PC-3 (cell line): Measurements from ENCODE around the gene VRK3. TPM values are rescaled to one million over a fixed set of nuclear protein-coding genes. Genes with fewer than 3 reads are reported as not detected.

ENCODE experiments used
- ATAC-seq: fragments of 200-7000 bp; cut with Tn5 transposase; 2 replicates; pipeline ENCODE4 v1.9.1; 2020; ENCODE audit warnings: mild to moderate bottlenecking, moderate library complexity
- BruUV-seq: library from RNA; stranded (reverse); fragments of 400-500 nt; replicated peaks from 2 replicates; lab custom pipeline; 2021; lab: Mats Ljungman, UMichigan
- CTCF ChIA-PET: fragments of 300-600 bp; sonication (Branson Sonifier 250); formaldehyde crosslinking; loops from one replicate; lab custom pipeline; 2022; ENCODE audit warnings: antibody characterized with exemption; lab: Charles Lee
- POLR2A ChIA-PET: fragments of 300-600 bp; sonication (Branson Sonifier 250); formaldehyde crosslinking; loops from one replicate; lab custom pipeline; 2022; ENCODE audit warnings: antibody characterized with exemption; ENCODE audit not compliant: unreplicated experiment; lab: Charles Lee
- DNase-seq: peaks from one replicate; pipeline ENCODE4 v3.0.0-alpha.2; 2015
- H2AFZ ChIP-seq: fragments of 300-600 bp; sonication (generic); 2 replicates; pipeline ENCODE4 v1.6.0; 2016; ENCODE audit warnings: antibody characterized with exemption, low read length
- H3F3A ChIP-seq: fragments of 300-600 bp; sonication (generic); one replicate; pipeline ENCODE4 v1.6.0; 2017; ENCODE audit warnings: antibody characterized with exemption, low read length, control low read depth, mild to moderate bottlenecking; ENCODE audit not compliant: unreplicated experiment
- H3K27ac ChIP-seq: fragments of 300-600 bp; sonication (generic); 2 replicates; pipeline ENCODE4 v1.5.1; 2016; ENCODE audit warnings: mild to moderate bottlenecking, low read length
- H3K27me3 ChIP-seq: fragments of 300-600 bp; sonication (generic); 2 replicates; pipeline ENCODE4 v1.6.1; 2016; ENCODE audit warnings: low read length, mixed read lengths
- H3K36me3 ChIP-seq: fragments of 300-600 bp; sonication (generic); 2 replicates; pipeline ENCODE4 v1.6.1; 2016; ENCODE audit warnings: low read depth, mixed run types, low read length, mixed read lengths
- H3K4me1 ChIP-seq: fragments of 300-600 bp; sonication (generic); 2 replicates; pipeline ENCODE4 v1.5.1; 2016; ENCODE audit warnings: low read length; ENCODE audit not compliant: insufficient read depth
- H3K4me2 ChIP-seq: fragments of 300-600 bp; sonication (generic); 2 replicates; pipeline ENCODE4 v1.6.0; 2016; ENCODE audit warnings: low read length
- H3K4me3 ChIP-seq: fragments of 300-600 bp; sonication (generic); 2 replicates; pipeline ENCODE4 v1.5.1; 2016; ENCODE audit warnings: mild to moderate bottlenecking, low read length, mixed read lengths
- H3K79me2 ChIP-seq: fragments of 300-600 bp; sonication (generic); 2 replicates; pipeline ENCODE4 v1.6.1; 2017; ENCODE audit warnings: low read length, mixed read lengths
- H3K9ac ChIP-seq: fragments of 300-600 bp; sonication (generic); 2 replicates; pipeline ENCODE4 v1.6.0; 2016; ENCODE audit warnings: mild to moderate bottlenecking, low read length
- H3K9me2 ChIP-seq: fragments of 300-600 bp; sonication (generic); replicated peaks from 2 replicates; pipeline ENCODE4 v1.6.1; 2016; ENCODE audit warnings: mixed run types, low read length, mixed read lengths
- H3K9me3 ChIP-seq: fragments of 300-600 bp; sonication (generic); 2 replicates; pipeline ENCODE4 v1.6.1; 2016; ENCODE audit warnings: low read length, mixed read lengths
- H4K20me1 ChIP-seq: fragments of 300-600 bp; sonication (generic); 2 replicates; pipeline ENCODE4 v1.6.1; 2016; ENCODE audit warnings: low read length, mixed read lengths
- CTCF ChIP-seq: fragments of 300-600 bp; sonication (generic); conservative IDR thresholded peaks from 2 replicates; pipeline ENCODE4 v1.5.1; 2017; ENCODE audit warnings: antibody characterized with exemption, low read depth, mild to moderate bottlenecking, low read length
- EZH2 ChIP-seq: fragments of 300-600 bp; sonication (generic); IDR thresholded peaks from one replicate; pipeline ENCODE4 v1.6.1; 2017; ENCODE audit warnings: antibody characterized with exemption, mild to moderate bottlenecking, low read length; ENCODE audit not compliant: unreplicated experiment
- EZH2phosphoT487 ChIP-seq: fragments of 300-600 bp; sonication (generic); IDR thresholded peaks from 2 replicates; pipeline ENCODE4 v1.6.1; 2018; ENCODE audit warnings: mild to moderate bottlenecking, antibody characterized with exemption, low read length, borderline replicate concordance
- intact Hi-C: fragments of 100-400 bp; cut with micrococcal nuclease; formaldehyde crosslinking; loops from 2 replicates; pipeline ENCODE4 v1.9.0; 2023
- total RNA-seq: library from RNA; depleted of rRNA; stranded (reverse); fragments of >200 nt; gene quantifications from 2 replicates; pipeline ENCODE4 v1.2.3, GENCODE V29; 2014

The VRK3 gene
- total RNA-seq, 1 experiment from 2014 or later, result 36.3 TPM

GRCh38 chr19:49977881-49978280 lies 47.3 kb downstream of the VRK3 start:
- Histone ChIP-seq H3K4me3 (no peak overlapping the region), H3K27me3 (no peaks in the 10 kb centered on the region), H3K79me2 (no peaks in the 10 kb centered on the region), H3K9me3 (no peaks in the 10 kb centered on the region), H3K9ac (no peak overlapping the region), H3F3A (no peaks in the 10 kb centered on the region), H3K27ac (no peak overlapping the region), H2AFZ (no peak overlapping the region), H3K4me1 (no peaks in the 10 kb centered on the region), H4K20me1 (no peaks in the 10 kb centered on the region), H3K4me2 (no peak overlapping the region), H3K9me2 (no peaks in the 10 kb centered on the region), H3K36me3 (no peaks in the 10 kb centered on the region)
- DNase-seq (no peak), ATAC-seq (no peak)
- TF ChIP-seq CTCF (no peak), EZH2 (no peak), EZH2phosphoT487 (no peak)
- intact Hi-C loops, result no loop called here
- BruUV-seq, result no TSS peak
- CTCF ChIA-PET, result interaction anchor here (0.5 kb wide), 1 partner anchor 226 kb away, joined by 3 read pairs; the partner anchor contains the start of gene MYH14
- POLR2A ChIA-PET, result no interaction called here

- Histone ChIP-seq H3K9ac (no peak overlapping the region), H3K9me2 (no peaks in the 10 kb centered on the region), H3K4me2 (no peak overlapping the region), H3K36me3 (no peaks in the 10 kb centered on the region), H3K9me3 (no peaks in the 10 kb centered on the region), H3K27ac (no peak overlapping the region), H3K79me2 (no peaks in the 10 kb centered on the region), H3K4me1 (no peaks in the 10 kb centered on the region), H3K27me3 (no peaks in the 10 kb centered on the region), H4K20me1 (no peaks in the 10 kb centered on the region), H3F3A (no peaks in the 10 kb centered on the region), H3K4me3 (no peak overlapping the region), H2AFZ (no peak overlapping the region)
- no TSS peak for BruUV-seq
- ChIA-PET POLR2A (no interaction called here), CTCF (no interaction called here)
- ATAC-seq (no peak), DNase-seq (no peak)
- no peak for TF ChIP-seq EZH2phosphoT487
- TF ChIP-seq CTCF, result no peak
- TF ChIP-seq EZH2, result no peak
- intact Hi-C loops, result no loop called here
Measured at GRCh38 chr19:49977076-49977475, 48.1 kb downstream of the VRK3 start.

- no peaks in the 10 kb centered on the region for H4K20me1 ChIP-seq
- DNase-seq (no peak), ATAC-seq (no peak)
- H2AFZ ChIP-seq, result no peak overlapping the region
- H3K79me2 ChIP-seq, result no peaks in the 10 kb centered on the region
- H3K9me2 ChIP-seq, result no peaks in the 10 kb centered on the region
- no peaks in the 10 kb centered on the region for H3F3A ChIP-seq
- ChIA-PET POLR2A (interaction anchor here (0.6 kb wide), 1 partner anchor 28 kb away, joined by 3 read pairs; no protein-coding TSS in a partner anchor), CTCF (no interaction called here)
- no peaks in the 10 kb centered on the region for H3K4me1 ChIP-seq
- H3K4me2 ChIP-seq, result no peak overlapping the region
- no peaks in the 10 kb centered on the region for H3K36me3 ChIP-seq
- no peak for TF ChIP-seq CTCF
- no peak for TF ChIP-seq EZH2phosphoT487
- no peak for TF ChIP-seq EZH2
- intact Hi-C loops, result no loop called here
- no TSS peak for BruUV-seq
- no peaks in the 10 kb centered on the region for H3K9me3 ChIP-seq
- no peak overlapping the region for H3K4me3 ChIP-seq
- H3K27ac ChIP-seq, result no peak overlapping the region
- H3K9ac ChIP-seq, result no peak overlapping the region
- H3K27me3 ChIP-seq, result no peaks in the 10 kb centered on the region
Measured at GRCh38 chr19:49976496-49976895, 48.7 kb downstream of the VRK3 start.
